GM19193 (cell line): Measurements from ENCODE around the gene SDK2.

Source experiments
- POLR2A ChIP-seq: IDR thresholded peaks from 4 replicates; pipeline ENCODE4 v1.6.1; 2011; ENCODE audit not compliant: insufficient read depth, insufficient read length; ENCODE audit errors: extremely low read depth

Gene SDK2

GRCh38 chr17:73307130-73307529, 337.1 kb downstream of the SDK2 start:
- TF ChIP-seq POLR2A, result no peak

DNA sequence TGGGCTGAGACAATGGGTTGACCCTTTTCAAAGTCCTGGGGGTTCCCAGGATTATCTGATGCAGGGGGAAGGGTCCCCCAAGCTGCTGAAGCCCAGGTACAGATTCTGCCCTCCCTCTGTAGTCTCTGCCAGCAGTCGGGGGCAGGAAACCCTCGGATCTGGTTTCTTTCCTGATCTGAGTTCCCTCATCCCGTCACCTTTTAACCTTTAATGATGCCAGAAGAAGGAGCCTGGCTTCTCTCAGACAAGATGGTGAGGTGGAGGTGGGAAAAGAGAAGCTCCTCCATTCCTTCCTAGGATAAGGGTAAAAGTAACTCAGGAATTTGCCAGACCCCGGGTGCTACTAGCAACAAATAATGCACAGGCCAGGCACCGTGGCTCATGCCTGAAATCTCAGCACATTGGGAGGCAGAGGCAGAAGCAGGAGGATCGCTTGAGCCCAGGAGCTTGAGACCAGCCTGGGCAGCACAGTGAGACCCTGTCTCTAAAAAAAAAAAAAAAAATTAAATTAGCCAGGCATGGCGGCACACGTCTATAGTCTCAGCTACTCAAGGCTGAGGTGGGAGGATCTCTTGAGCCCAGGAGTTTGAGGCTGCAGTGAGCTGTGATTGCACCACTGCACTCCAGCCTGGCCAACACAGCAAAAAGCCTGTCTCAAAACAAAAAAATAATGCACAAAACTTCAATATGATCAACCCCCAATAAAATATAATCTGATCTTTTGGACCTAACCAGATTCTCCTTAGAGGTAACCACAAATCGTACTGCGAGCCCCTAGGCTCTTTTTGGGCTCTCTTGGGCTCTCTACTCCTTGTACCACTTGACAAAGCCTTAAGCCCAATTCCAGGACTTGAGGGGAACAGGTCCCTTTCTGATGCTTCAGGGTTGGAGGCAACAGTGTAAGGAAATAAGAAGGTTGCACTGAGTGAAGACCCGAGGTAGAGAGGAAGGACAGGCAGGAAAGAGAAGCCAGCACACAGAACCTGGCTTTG, 338.1 kb downstream of the SDK2 start:
- TF ChIP-seq POLR2A, result no peak

DNA sequence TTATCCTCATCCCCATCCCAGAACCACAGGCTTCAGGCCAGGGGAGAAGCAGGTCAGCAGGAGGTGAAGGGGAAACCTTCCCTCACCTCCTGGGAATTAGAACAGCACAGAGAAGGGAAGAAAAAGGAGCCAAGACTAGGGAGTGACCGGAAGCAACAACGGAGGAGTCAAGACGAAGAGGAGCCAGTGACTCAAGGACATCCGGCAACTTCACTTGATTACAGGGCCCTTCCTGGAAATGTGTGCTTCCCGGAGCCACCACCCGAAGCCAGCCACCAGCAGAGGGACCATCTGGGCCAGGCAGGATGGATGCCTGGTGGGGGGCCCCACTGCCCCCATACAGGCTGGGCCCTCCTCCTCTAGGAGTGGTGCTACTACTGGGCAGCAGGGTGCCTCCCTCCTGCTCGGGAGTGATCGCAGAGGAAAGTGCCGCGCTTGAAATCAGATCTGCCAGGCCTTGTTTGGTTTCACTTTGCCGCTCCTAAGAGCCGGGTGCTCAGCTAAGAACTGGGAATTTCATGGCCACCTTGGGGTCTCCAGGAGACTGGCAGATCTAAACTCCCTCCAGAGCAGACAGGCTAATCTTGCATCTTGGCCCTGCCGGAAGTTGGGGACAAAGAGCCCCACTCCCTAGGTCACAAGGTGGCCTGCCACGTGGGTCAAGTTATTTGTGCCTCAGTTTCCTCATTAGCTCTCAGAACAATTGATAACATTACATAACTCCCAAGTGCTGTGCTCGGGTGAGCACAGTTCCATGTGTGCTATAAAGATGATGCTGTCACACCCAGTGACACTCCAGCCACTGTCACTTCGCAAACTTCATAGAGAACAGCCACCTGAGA, 339.1 kb downstream of the SDK2 start:
- TF ChIP-seq POLR2A, result no peak

DNA sequence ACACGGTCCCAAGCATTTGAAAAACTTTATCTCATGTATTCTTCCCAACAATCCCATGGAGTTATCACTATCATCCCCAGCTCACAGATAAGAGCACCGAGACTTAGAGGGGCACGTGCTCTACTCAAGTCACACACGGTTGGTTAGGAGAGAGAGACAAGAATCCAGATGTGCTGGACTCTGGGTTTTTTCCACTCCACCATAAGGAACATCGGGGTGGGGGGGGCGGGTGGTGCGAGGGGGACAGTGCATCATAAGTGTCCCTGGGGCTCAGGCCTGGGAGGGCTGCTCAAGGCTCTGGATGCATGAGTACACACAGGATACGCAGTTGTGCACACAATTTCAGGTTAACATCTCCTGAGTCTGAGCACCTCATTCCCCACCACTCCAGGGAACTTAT, 339.8 kb downstream of the SDK2 start:
- TF ChIP-seq POLR2A, result no peak

GRCh38 chr17:73302189-73302588, 342.1 kb downstream of the SDK2 start:
- TF ChIP-seq POLR2A, result no peak

DNA sequence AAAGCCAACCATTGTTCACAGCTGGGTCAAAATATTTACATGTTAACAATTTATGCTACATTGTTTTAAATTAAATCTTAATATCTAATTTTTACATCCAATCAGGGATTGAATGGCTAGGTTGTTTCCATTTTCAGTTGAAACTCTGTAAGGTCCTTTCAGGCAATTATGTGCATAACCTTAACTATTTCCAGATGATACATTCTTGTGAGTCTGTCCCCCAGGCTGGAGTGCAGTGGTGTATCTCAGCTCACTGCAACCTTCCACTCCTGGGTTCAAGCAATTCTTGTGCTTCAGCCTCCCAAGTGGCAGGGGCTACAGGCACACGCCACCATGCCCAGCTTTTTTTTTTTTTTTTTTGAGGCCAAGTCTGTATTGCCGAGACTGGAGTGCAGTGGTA, 342.9 kb downstream of the SDK2 start:
- TF ChIP-seq POLR2A, result no peak

DNA sequence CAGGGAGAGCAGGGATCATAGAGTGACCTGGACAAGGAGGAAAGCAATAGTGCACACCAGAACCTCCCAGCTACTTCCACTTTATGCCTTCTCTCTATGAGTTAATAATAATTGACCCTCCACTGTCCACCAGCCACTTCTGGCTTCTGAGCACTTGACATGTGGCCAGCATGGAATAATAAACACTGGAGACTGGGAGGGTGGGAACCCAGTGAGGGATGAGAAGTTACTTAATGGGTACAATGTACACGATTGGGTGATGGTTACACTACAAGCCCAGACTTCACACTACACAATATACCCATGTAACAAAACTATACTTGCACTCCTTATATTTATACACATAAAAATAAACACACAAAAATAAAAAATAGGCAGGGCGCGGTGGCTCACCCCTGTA, 343.9 kb downstream of the SDK2 start:
- TF ChIP-seq POLR2A, result no peak

DNA sequence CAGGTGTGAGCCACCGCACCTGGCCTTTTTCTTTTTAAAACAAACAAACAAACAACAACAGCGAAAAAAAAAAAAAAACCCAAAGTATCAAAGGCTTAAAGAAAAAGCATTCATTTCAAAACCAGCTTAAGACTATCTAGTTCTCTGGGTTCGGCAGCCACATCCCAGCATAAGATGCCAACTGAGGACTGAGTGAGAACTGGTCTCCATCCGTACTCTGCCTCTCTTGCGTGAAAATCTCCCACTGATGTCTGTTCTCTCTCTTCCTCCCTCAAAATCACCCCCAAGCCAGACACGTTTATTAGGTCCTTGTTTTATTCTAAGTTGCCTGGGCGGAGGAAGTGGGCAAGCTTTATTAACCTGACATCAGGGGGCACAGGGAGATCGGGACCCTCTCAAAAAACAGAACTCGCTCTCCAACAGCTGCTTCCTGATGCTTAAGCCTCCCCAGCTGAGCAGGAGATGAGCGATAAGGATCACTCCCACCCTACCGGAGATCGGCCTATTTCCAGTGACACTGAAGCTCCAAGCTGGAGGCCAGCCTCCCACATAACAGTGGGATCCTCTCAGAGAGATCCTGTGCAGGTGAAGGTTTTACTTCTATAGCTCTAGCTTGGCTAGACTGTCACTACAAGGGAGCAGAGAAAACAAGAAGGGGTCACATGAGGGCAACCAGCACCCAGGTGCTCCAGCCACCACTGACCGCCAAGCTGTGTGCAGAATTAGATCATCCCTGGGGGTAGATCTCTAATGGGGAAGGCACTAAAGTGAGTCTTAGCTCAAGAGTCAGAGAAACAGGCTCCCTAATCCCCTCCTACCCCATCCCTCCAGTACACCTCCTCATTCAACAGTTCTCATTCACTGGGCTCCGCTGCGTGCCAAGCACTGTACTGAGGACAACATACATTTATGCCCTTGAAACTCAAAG, 346.0 kb downstream of the SDK2 start:
- no peak for TF ChIP-seq POLR2A

GRCh38 chr17:73293480-73293911, 350.7 kb downstream of the SDK2 start:
- TF ChIP-seq POLR2A, result no peak

DNA sequence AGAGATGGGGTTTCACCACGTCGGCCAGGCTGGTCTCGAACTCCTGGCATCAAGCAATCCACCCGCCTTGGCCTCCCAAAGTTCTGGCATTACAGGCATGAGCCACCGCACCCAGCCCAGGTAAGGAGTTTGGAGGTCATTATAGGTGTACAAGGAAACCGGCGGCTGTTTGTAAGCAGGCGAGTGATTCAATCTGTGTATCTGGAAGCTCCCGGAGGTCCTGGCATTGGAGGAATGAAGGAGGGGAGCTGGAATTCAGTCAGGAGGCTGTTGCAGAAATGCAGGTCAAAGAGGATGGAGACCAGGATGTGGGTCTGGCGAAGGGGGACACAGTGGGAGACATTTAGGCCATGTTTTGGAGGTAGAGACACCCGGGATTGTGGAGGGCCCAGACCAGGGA, 351.2 kb downstream of the SDK2 start:
- no peak for TF ChIP-seq POLR2A

DNA sequence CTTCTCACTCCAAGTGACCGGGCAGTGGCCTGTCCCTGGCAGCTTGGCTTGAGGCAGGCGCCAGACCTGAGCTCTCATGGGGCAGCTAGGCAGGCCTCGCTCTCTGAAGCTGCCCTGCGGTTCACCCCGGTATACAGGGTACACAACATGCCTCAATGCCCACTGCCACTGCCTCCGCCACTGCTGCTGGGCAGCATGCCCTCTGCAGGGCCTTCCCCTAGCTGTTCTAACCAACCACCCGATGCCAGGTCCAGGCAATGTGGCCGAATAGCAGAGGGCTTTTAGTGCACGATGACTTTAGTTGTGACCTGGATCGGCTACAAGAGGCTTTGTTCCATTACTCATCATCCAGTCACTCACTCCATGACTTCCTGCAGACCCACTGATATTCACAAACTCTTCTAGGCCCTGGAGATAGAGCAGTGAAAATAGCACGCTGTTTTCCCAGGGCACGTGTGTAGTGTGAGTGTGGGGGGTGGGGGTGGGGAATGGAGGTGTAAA, 352.2 kb downstream of the SDK2 start:
- TF ChIP-seq POLR2A, result no peak

DNA sequence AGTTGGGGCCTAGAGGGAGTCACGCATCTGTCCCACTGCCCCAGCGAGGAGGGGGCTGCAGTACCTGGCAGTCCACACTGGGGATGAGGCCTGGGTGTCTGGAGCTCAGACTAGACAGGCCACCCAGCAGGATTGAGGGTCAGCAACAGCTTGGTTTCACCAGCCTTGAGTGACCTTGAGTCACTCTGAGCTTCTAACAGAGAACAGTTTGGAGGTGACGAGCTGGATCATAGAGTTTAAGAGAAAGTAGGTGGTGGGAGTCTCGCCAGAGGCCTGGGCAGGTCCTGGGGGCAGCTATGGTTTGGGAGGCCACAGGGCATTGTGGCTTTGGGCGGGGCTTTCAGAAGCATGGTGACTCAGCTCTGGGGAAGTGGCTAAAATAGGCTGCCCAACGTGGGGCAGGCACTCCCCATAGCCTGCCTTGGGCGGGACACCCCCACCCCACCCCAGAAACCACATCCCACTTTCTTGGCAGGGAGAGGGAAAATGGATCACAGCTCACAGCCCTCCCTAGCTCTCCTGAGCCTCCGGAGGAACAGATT, 352.9 kb downstream of the SDK2 start:
- TF ChIP-seq POLR2A, result peak; percentile 49

- TF ChIP-seq POLR2A, result no peak
Observed at GRCh38 chr17:73290399-73291259, 353.6 kb downstream of the SDK2 start.
